ENCODE data around the gene MYRIP. TPM values are rescaled to one million over a fixed set of nuclear protein-coding genes. Genes with fewer than 3 reads are reported as not detected.

The MYRIP gene
- polyA plus RNA-seq, 1 experiment = 0.06 TPM

GRCh38 chr3:39960515-39961191 lies 151.2 kb downstream of the MYRIP start:
- no peaks in the 10 kb centered on the region for H3K27me3 ChIP-seq (ENCODE audit: control insufficient read depth, insufficient read depth, low read length)
- no peaks in the 10 kb centered on the region for H3K36me3 ChIP-seq (ENCODE audit: control insufficient read depth, insufficient read depth, low read length)
- ChIA-PET CTCF (no interaction called here), POLR2A (no interaction called here)
- no peak overlapping the region for H3K4me3 ChIP-seq (ENCODE audit: low read depth, low read length)
- DNase-seq (ENCODE audit: low read depth) = peak; percentile 3
- no peak for TF ChIP-seq CTCF (IDR thresholded peaks at IDR 0.05; ENCODE audit: insufficient read depth, low read depth, low read length)

GRCh38 chr3:39961230-39961629 lies 151.8 kb downstream of the MYRIP start:
- POLR2A ChIA-PET = no interaction called here
- TF ChIP-seq CTCF (IDR thresholded peaks at IDR 0.05; ENCODE audit: insufficient read depth, low read depth, low read length) = no peak
- no peak for DNase-seq (ENCODE audit: low read depth)
- no peaks in the 10 kb centered on the region for H3K27me3 ChIP-seq (ENCODE audit: control insufficient read depth, insufficient read depth, low read length)
- H3K36me3 ChIP-seq (ENCODE audit: control insufficient read depth, insufficient read depth, low read length) = no peaks in the 10 kb centered on the region
- CTCF ChIA-PET = no interaction called here
- H3K4me3 ChIP-seq (ENCODE audit: low read depth, low read length) = no peak overlapping the region

GRCh38 chr3:39962581-39962980 lies 153.2 kb downstream of the MYRIP start:
- Histone ChIP-seq H3K4me3 (ENCODE audit: low read depth, low read length) (no peak overlapping the region), H3K36me3 (ENCODE audit: control insufficient read depth, insufficient read depth, low read length) (no peaks in the 10 kb centered on the region), H3K27me3 (ENCODE audit: control insufficient read depth, insufficient read depth, low read length) (no peaks in the 10 kb centered on the region)
- TF ChIP-seq CTCF (IDR thresholded peaks at IDR 0.05; ENCODE audit: insufficient read depth, low read depth, low read length) = no peak
- CTCF ChIA-PET = no interaction called here
- no peak for DNase-seq (ENCODE audit: low read depth)
- POLR2A ChIA-PET = no interaction called here

- Histone ChIP-seq H3K4me3 (ENCODE audit: low read depth, low read length) (no peak overlapping the region), H3K27me3 (ENCODE audit: control insufficient read depth, insufficient read depth, low read length) (no peaks in the 10 kb centered on the region), H3K36me3 (ENCODE audit: control insufficient read depth, insufficient read depth, low read length) (no peaks in the 10 kb centered on the region)
- ChIA-PET CTCF (interaction anchor here (1.0 kb wide), 1 partner anchor 14 kb away, joined by 3 read pairs; no protein-coding TSS in a partner anchor), POLR2A (no interaction called here)
- DNase-seq (ENCODE audit: low read depth) = no peak
- no peak for TF ChIP-seq CTCF (IDR thresholded peaks at IDR 0.05; ENCODE audit: insufficient read depth, low read depth, low read length)
These were observed 156.1 kb downstream of the MYRIP start for GRCh38 chr3:39965461-39965860.

GRCh38 chr3:39965997-39966396 lies 156.6 kb downstream of the MYRIP start:
- no peak overlapping the region for H3K4me3 ChIP-seq (ENCODE audit: low read depth, low read length)
- DNase-seq (ENCODE audit: low read depth) = no peak
- TF ChIP-seq CTCF (IDR thresholded peaks at IDR 0.05; ENCODE audit: insufficient read depth, low read depth, low read length) = no peak
- H3K36me3 ChIP-seq (ENCODE audit: control insufficient read depth, insufficient read depth, low read length) = no peaks in the 10 kb centered on the region
- CTCF ChIA-PET = interaction anchor here (1.0 kb wide), 1 partner anchor 13 kb away, joined by 3 read pairs; no protein-coding TSS in a partner anchor
- no peaks in the 10 kb centered on the region for H3K27me3 ChIP-seq (ENCODE audit: control insufficient read depth, insufficient read depth, low read length)
- POLR2A ChIA-PET = no interaction called here

All from BJ (cell line).